HAP-1 (cell line): ENCODE data around the gene SLC17A5.
A peak's percentile ranks its signal among the peaks of the same experiment; 100 is the strongest.
"Not testable (repeated sequence)": the region's sequence is repeated elsewhere in the genome, so short reads cannot be mapped to it uniquely, and the experiment has no call there.

ENCODE experiments used
- DNase-seq, 2 experiments: peaks; one replicate each; pipeline ENCODE4 v3.0.0-alpha.2; 2016 to 2020; ENCODE audit warnings: low spot score in 2 of 2
- H3K27me3 ChIP-seq: fragments of 250-450 bp; sonication (Bioruptor Pico); 2 replicates; pipeline ENCODE4 v1.5.1; 2020; ENCODE audit warnings: low read depth, mild to moderate bottlenecking, moderate library complexity
- H3K36me3 ChIP-seq: fragments of 250-450 bp; sonication (Bioruptor Pico); replicated peaks from 2 replicates; pipeline ENCODE4 v1.5.1; 2020; ENCODE audit warnings: mild to moderate bottlenecking
- H3K4me1 ChIP-seq: fragments of 250-450 bp; sonication (Bioruptor Pico); 2 replicates; pipeline ENCODE4 v1.5.1; 2020; ENCODE audit warnings: mild to moderate bottlenecking
- H3K4me3 ChIP-seq: fragments of 250-450 bp; sonication (Bioruptor Pico); 2 replicates; pipeline ENCODE4 v1.5.1; 2020; ENCODE audit warnings: mild to moderate bottlenecking, moderate library complexity
- H3K9me3 ChIP-seq: fragments of 250-450 bp; sonication (Bioruptor Pico); 2 replicates; pipeline ENCODE4 v1.5.1; 2020; ENCODE audit warnings: mild to moderate bottlenecking, moderate library complexity
- in situ Hi-C: fragments of 300-500 bp; cut with MboI; formaldehyde crosslinking; loops from 3 replicates; pipeline ENCODE4 v1.14.3; 2020; ENCODE audit warnings: low sequenced_read_pairs, inconsistent platforms, mixed read lengths

Gene SLC17A5, protein sequence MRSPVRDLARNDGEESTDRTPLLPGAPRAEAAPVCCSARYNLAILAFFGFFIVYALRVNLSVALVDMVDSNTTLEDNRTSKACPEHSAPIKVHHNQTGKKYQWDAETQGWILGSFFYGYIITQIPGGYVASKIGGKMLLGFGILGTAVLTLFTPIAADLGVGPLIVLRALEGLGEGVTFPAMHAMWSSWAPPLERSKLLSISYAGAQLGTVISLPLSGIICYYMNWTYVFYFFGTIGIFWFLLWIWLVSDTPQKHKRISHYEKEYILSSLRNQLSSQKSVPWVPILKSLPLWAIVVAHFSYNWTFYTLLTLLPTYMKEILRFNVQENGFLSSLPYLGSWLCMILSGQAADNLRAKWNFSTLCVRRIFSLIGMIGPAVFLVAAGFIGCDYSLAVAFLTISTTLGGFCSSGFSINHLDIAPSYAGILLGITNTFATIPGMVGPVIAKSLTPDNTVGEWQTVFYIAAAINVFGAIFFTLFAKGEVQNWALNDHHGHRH

DNA sequence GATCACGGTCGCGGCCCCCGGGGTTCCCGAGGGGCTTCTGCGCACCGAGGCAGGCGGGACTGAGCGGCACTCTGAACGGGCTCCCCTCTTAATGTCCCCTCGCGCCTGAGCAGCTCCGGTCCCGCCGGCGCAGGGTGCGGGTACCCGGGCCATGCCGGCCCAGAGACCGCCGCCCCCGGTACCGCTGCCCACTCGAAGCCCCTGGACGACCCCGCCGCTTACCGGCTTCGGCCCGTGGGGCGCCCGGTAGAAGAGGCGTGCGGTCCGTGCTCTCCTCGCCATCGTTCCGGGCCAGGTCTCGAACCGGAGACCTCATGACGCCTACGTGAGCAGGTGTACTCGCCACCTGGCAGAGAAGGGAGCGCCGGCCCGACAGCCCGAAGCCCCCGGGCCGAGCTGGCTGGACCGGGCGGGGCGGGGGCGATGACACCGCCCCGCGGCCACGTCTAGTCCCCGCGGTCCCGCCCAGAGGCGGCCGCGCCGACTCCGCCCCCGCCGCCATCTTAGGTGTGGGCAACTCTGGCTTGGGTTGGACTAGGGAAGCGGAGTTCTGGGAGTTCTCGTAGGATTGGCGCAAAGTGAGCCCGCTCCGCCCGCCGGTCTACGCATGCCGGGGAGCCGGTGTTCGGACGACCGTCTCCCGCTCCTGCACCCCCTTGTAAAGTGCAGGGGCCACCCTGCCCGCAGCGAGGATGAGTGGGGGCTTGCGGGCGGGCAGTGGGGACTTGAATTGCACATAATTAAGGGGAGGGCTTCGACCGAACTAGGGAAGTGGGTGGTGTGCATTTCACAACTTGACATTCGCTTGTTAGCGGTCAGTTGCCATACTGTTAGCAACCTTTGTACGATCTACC is at the start of gene SLC17A5:
TSS of gene SLC17A5 (minus strand) at position 422 of the 854 bp plus-strand sequence. CDS start at position 316, 106 bp downstream.
- H3K27me3 ChIP-seq, result no peaks in the 10 kb centered on the region
- peak within 1 kb of the TSS; percentile 87 for H3K4me3 ChIP-seq
- no peaks in the 10 kb centered on the region for H3K9me3 ChIP-seq
- in situ Hi-C loops, result no loop called here
- no peaks in the 10 kb centered on the region for H3K36me3 ChIP-seq
- peak; percentile 92 to 95 for DNase-seq
- H3K4me1 ChIP-seq, result peaks cover 24% of the 10 kb centered on the region

DNA sequence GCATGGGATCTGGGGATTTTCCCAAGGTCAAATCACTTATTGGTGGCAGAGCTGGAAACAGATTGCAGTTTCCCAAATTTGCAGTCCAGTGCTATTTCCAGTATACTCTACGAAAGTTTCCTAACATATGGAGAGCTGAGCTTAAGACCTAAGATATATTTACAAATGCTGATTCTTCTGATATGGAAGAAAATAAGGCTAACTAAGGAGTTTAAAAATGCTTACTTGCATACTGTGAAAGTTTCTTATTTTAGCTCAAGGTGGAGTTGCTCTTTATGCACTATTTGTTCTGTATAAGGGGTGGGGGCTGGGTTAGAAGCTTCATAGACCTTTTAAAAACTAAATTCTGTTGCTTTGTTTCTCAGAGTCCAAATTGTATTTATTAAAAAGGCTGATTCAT is 49.7 kb upstream of the SLC17A5 start:
- Histone ChIP-seq H3K27me3 (no peaks in the 10 kb centered on the region), H3K4me3 (no peak overlapping the region), H3K36me3 (no peaks in the 10 kb centered on the region), H3K9me3 (no peaks in the 10 kb centered on the region), H3K4me1 (no peaks in the 10 kb centered on the region; the same call in 1 of the 2 replicates)
- in situ Hi-C loops, result no loop called here
- no peak for DNase-seq

DNA sequence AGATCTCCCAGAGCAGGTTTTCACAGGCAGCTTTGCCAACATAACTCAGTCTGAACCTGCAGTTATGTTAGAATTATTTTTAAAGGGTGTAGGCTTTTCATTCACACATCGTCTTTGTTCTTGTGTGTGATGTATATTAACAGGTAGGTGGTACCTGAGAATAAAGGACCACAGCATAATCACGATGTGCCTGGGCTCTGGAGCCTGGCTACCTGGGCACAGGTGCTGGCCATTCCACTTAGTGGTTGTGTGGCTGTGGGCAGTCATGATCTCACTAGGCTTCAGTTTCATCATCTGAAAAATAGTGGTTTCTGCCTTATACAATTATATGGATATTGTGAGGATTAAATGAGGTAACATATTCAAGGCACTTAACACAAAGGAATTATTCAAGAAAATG is 48.7 kb upstream of the SLC17A5 start:
- no peak for DNase-seq
- H3K4me1 ChIP-seq, result no peaks in the 10 kb centered on the region; the same call in 1 of the 2 replicates
- in situ Hi-C loops, result no loop called here
- H3K27me3 ChIP-seq, result no peaks in the 10 kb centered on the region
- no peak overlapping the region for H3K4me3 ChIP-seq
- no peaks in the 10 kb centered on the region for H3K36me3 ChIP-seq
- H3K9me3 ChIP-seq, result no peaks in the 10 kb centered on the region

DNA sequence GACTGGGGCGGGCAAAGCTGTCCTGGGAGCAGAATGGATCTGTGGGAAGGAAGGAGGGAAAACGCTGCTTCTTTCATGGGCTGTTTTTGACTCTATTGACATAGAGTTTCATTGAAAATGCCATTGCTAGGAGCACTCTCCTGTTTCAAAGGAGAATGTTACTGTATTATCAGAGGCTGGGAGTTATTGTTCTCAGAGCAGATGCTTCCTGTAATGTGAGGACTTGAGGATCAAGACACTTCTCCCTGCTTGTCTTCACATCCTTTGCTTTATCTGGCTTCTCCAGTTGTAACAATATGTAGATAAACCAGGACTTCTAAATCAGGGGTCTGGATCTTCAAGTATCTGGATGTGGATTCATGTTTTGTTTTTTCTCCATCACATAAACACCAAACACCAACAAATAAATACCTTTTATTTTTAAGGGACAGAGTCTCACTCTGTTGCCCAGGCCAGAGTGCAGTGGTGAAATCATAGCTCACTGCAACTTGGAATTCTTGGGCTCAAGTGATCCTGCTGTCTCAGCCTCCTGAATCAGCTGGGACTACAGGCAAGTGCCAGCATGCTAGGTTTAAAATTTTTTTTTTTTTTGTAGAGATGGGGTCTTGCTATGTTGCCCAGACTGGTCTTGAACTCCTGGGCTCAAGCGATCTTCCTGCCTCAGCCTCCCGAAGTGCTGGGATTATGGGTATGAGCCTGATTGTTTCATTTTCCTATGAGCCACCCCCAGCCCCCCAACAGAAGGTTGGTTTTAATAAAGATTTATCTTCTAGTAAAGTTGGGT is 46.1 kb upstream of the SLC17A5 start:
- H3K36me3 ChIP-seq, result no peaks in the 10 kb centered on the region
- DNase-seq, result no peak

DNA sequence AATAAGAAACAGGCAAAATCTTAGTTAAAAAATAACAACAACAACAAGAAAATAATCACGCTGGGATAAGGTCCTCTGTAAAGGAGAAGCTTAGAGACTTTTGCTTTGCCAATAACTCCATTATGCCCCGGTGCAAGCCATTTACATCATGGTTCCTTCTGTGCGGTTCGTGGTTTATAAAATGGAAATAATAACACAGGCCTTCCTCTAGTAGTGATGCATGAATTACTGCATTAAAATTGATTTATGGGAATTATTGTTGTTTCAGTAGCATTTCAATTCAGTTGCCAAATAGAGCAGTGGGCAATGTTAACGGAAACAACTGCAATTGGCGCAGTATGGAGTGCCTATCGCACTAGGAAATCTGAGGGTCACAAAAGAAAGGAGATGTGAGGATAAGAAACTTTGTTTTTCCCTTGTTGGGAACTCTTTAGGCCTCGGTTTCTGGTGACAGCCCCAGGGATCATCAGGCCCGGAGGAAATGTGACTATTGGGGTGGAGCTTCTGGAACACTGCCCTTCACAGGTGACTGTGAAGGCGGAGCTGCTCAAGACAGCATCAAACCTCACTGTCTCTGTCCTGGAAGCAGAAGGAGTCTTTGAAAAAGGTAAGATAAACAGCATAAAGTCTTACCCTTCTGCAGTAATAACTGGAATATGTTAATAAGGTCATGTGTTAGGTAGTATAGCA is 43.3 kb upstream of the SLC17A5 start:
- peak overlapping the region; percentile 35 for H3K4me3 ChIP-seq
- peaks cover 18% of the 10 kb centered on the region for H3K4me1 ChIP-seq
- H3K36me3 ChIP-seq, result no peaks in the 10 kb centered on the region
- H3K27me3 ChIP-seq, result no peaks in the 10 kb centered on the region
- in situ Hi-C loops, result no loop called here
- H3K9me3 ChIP-seq, result no peaks in the 10 kb centered on the region
- DNase-seq, result no peak

More for the DNA sequence above, 46.1 kb upstream of the SLC17A5 start:
- Histone ChIP-seq H3K4me3 (no peak overlapping the region), H3K4me1 (peaks cover 18% of the 10 kb centered on the region), H3K27me3 (no peaks in the 10 kb centered on the region), H3K9me3 (no peaks in the 10 kb centered on the region)
- in situ Hi-C loops, result no loop called here

DNA sequence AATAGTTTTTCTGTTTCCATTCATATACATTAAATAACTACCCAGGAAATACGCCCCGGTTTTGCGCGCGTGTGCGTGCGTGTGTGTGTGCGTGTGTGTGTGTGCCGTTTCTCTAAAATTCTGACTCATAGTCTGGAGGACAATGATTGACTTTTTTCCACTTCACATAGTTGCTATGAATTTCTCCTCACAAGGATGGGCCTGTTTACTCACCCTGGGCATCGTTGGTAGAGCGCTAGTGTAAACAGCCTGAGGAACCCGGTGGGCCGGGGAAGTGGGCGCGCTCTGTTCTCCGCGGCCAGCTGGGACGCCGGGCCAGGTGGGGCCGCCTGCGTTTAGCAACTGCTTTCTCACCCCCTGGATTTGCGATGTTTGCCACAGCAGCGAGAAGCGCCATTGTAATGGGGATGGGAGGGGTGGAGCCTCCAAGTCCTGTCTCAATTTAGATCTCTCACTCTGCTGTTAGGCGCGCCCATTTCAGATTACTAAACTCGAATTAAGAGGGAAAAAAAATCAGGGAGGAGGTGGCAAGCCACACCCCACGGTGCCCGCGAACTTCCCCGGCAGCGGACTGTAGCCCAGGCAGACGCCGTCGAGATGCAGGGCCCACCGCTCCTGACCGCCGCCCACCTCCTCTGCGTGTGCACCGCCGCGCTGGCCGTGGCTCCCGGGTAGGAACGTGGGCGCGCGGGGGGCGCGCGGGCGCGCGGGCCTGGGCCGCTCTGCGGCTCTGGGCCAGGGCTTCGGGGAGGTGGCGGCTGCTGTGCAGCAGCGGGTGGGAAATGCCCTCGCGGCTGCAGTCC is 42.0 kb upstream of the SLC17A5 start, which contains the start of gene CD109:
TSS of gene CD109 (plus strand) at position 585 of the 803 bp plus-strand sequence. CDS start at position 598, 13 bp downstream.
- Histone ChIP-seq H3K9me3 (no peaks in the 10 kb centered on the region), H3K4me1 (peaks cover 18% of the 10 kb centered on the region), H3K4me3 (peak within 1 kb of the TSS; percentile 35), H3K27me3 (no peaks in the 10 kb centered on the region), H3K36me3 (no peaks in the 10 kb centered on the region)
- DNase-seq, result peak; percentile 80 to 83
- in situ Hi-C loops, result no loop called here

DNA sequence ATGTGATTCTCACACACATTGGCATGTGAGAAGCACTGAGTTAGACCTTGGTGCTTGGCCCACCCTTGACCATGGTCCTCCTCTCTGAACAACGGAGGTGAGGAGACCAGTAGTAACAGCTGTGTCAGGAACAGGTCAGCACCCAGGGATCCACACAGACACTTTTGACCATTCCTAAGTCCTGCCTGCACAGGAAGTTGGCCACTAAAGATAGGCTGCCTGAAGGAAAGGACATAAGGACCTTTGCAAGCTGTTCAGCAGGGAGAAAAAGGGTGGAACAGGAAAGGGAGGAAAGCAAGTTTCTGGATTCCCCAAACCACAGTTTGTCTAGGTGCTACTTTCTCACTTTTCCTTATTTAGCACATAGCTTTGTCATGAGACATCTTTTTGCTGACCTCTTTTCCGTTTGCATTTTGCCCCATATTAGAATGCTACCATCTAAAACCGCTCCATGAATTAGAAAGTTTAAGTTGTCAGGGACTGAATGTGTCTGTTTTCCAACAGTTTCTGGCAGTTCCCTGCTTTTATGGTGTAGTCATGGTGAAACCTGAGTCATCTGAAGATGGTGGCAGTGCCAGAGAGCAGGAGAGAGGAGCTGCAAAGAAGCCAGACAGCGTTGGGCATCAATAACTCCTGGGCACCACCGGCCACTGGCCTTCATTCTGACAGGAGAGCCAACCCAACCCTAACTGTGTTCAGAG is 41.1 kb upstream of the SLC17A5 start:
- Histone ChIP-seq H3K36me3 (no peaks in the 10 kb centered on the region), H3K27me3 (no peaks in the 10 kb centered on the region), H3K4me3 (no peak overlapping the region), H3K4me1 (peaks cover 18% of the 10 kb centered on the region), H3K9me3 (no peaks in the 10 kb centered on the region)
- in situ Hi-C loops, result no loop called here
- DNase-seq, result no peak

DNA sequence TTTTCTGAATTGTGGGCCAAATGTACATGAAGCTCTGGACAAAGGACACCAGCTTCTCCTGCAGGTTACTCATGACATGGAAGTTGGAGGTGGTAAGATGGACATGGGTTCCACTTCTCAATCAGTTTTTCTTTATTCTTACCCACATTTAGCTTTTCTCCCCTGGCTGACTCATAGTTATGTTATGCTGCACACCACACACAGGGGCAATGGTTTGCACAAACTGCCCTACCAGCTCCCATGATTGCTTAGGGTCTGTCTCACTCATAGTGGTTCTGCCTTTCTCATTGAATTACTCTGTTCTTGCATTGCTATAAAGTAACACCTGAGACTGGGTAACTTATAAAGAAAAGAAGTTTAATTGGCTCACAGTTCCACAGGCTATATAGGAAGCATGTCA is 37.7 kb upstream of the SLC17A5 start:
- in situ Hi-C loops, result no loop called here
- H3K27me3 ChIP-seq, result peaks cover 3% of the 10 kb centered on the region; the same call in 1 of the 2 replicates
- H3K9me3 ChIP-seq, result no peaks in the 10 kb centered on the region
- DNase-seq, result no peak
- no peaks in the 10 kb centered on the region for H3K36me3 ChIP-seq
- peaks cover 11% of the 10 kb centered on the region for H3K4me1 ChIP-seq
- no peak overlapping the region for H3K4me3 ChIP-seq

DNA sequence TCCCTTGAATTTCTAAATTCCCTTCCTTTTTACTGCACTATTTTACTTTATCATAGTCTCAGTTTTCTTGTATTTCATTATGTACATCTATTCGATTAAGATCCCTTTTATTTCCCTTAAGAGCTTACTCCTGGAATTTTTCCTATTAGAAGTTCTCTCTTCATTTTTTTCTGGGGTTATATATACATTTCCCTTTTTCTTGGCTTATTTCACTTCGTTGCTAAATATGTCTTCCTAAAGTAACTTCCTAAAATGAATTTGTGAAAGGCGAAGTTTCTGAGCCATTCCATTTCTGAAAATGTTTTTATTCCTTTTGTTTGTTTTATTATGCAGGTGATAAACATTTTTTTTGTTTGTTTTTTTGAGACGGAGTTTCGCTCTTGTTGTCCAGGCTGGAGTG is 36.3 kb upstream of the SLC17A5 start:
- in situ Hi-C loops, result no loop called here
- H3K27me3 ChIP-seq, result peaks cover 3% of the 10 kb centered on the region; the same call in 1 of the 2 replicates
- no peaks in the 10 kb centered on the region for H3K9me3 ChIP-seq
- no peak overlapping the region for H3K4me3 ChIP-seq
- DNase-seq, result no peak
- H3K4me1 ChIP-seq, result no peaks in the 10 kb centered on the region; the same call in 1 of the 2 replicates
- no peaks in the 10 kb centered on the region for H3K36me3 ChIP-seq

DNA sequence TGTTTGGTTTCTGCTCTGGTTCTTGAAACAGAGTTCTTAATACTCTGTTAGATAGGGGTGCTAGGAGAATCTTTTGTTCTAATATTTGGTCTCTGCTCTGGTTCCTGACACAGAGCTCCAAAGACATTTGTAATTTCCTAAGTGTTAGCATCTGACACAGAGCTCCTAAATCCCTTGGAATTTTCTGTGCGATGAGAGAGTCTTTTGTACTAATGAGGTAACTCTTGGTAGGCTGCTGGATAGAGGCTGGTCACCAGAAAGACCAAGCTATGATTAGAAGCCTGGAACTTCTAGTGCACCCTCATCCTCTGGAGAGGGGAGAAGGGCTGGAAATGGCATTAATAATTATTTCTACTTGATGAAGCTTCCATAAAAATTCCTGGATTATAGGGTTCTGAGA is 34.6 kb upstream of the SLC17A5 start:
- DNase-seq, result no peak
- no peaks in the 10 kb centered on the region for H3K9me3 ChIP-seq
- H3K4me3 ChIP-seq, result no peak overlapping the region
- in situ Hi-C loops, result no loop called here
- no peaks in the 10 kb centered on the region for H3K36me3 ChIP-seq
- no peaks in the 10 kb centered on the region for H3K4me1 ChIP-seq
- H3K27me3 ChIP-seq, result peaks cover 3% of the 10 kb centered on the region; the same call in 1 of the 2 replicates

DNA sequence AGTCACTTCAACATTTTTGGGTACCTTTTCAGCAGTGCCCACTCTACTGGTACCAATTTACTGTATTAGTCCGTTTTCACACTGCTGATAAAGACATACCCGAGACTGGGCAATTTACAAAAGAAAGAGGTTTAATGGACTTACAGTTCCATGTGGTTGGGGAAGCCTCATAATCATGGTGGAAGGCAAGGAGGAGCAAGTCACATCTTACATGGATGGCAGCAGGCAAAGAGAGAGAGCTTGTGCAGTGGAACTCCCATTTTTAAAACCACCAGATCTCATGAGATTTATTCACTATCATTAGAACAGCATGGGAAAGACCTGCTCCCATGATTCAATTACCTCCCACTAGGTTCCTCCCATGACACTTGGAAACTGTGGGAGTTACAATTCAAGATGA is 29.8 kb upstream of the SLC17A5 start:
- DNase-seq, H3K4me3 ChIP-seq, H3K9me3 ChIP-seq, H3K4me1 ChIP-seq, H3K27me3 ChIP-seq, H3K36me3 ChIP-seq, in situ Hi-C loops: not testable (repeated sequence)
